Mesenteric fat pad (tissue), 1 donor: ENCODE results near the gene COMTD1. TPM values are rescaled to one million over a fixed set of nuclear protein-coding genes. Genes with fewer than 3 reads are reported as not detected.
A peak's percentile ranks its signal among the peaks of the same experiment; 100 is the strongest.

Experiments used
- DNase-seq: peaks from one replicate; pipeline ENCODE4 v3.0.0-alpha.2; 2020; ENCODE audit warnings: low spot score
- total RNA-seq: library from RNA; stranded (reverse); fragmentation: NEBNext Ultra II Directional; extraction: Animal tissue kit (Norgen Biotek cat#: 25700); gene quantifications from one replicate; pipeline ENCODE4 v1.2.1, GENCODE V29; 2021
- donor health status: DM: yes; HTN: yes; CAD: no.

The COMTD1 gene
- total RNA-seq, 1 donor from 2014 or later: 19.6 TPM

- no peak for DNase-seq
Measured at GRCh38 chr10:75245354-75246250, 9.8 kb upstream of the COMTD1 start.

GRCh38 chr10:75244487-75245353 lies 9.0 kb upstream of the COMTD1 start:
- no peak for DNase-seq

GRCh38 chr10:75243426-75243825 lies 7.7 kb upstream of the COMTD1 start:
- DNase-seq: no peak

GRCh38 chr10:75240329-75241076 lies 4.7 kb upstream of the COMTD1 start:
- no peak for DNase-seq

- DNase-seq: no peak
Measured at GRCh38 chr10:75239096-75239790, 3.5 kb upstream of the COMTD1 start.

- no peak for DNase-seq
Measured at GRCh38 chr10:75238182-75239095, 2.7 kb upstream of the COMTD1 start.

- no peak for DNase-seq
Measured at GRCh38 chr10:75236178-75236825, 545 bp upstream of the COMTD1 start.

- no peak for DNase-seq
Measured at GRCh38 chr10:75234683-75235374, 928 bp downstream of the COMTD1 start.

GRCh38 chr10:75234017-75234682 lies 1.6 kb downstream of the COMTD1 start:
- DNase-seq: peak; percentile 98

GRCh38 chr10:75233444-75234016 lies 2.2 kb downstream of the COMTD1 start:
- no peak for DNase-seq

- no peak for DNase-seq
Measured at GRCh38 chr10:75231672-75232581, 3.8 kb downstream of the COMTD1 start.

GRCh38 chr10:75230600-75231038 lies 5.1 kb downstream of the COMTD1 start:
- DNase-seq: no peak

GRCh38 chr10:75229971-75230370 lies 5.8 kb downstream of the COMTD1 start:
- no peak for DNase-seq

GRCh38 chr10:75228834-75229233 lies 6.9 kb downstream of the COMTD1 start:
- no peak for DNase-seq

GRCh38 chr10:75228278-75228677 lies 7.5 kb downstream of the COMTD1 start:
- DNase-seq: no peak

- peak; percentile 39 for DNase-seq
Measured at GRCh38 chr10:75226656-75227055, 9.1 kb downstream of the COMTD1 start.
